HG02623 (cell line): ENCODE measurements around the gene RAPGEF4.
"Not testable (repeated sequence)": the region's sequence is repeated elsewhere in the genome, so short reads cannot be mapped to it uniquely, and the experiment has no call there.

Experiments
- ATAC-seq: cut with Tn5 transposase; IDR thresholded peaks from one replicate; pipeline ENCODE4 v1.9.1; 2021; ENCODE audit warnings: moderate library complexity; ENCODE audit not compliant: unreplicated experiment

RAPGEF4 gene

GRCh38 chr2:173027181-173028128, 291.8 kb downstream of the RAPGEF4 start:
- ATAC-seq, result peak; percentile 68

GRCh38 chr2:173028141-173028540, 292.5 kb downstream of the RAPGEF4 start:
- ATAC-seq, result no peak

GRCh38 chr2:173028671-173029070, 293.0 kb downstream of the RAPGEF4 start:
- ATAC-seq, result no peak

- no peak for ATAC-seq
Observed at GRCh38 chr2:173030561-173031490, 295.2 kb downstream of the RAPGEF4 start.

- ATAC-seq, result no peak
Observed at GRCh38 chr2:173032032-173032431, 296.4 kb downstream of the RAPGEF4 start.

- ATAC-seq, result no peak
Observed at GRCh38 chr2:173033084-173033483, 297.4 kb downstream of the RAPGEF4 start.

- no peak for ATAC-seq
Observed at GRCh38 chr2:173034143-173034542, 298.5 kb downstream of the RAPGEF4 start.

GRCh38 chr2:173037245-173038120, 301.8 kb downstream of the RAPGEF4 start:
- no peak for ATAC-seq

- not testable (repeated sequence) for ATAC-seq
Observed at GRCh38 chr2:173038257-173038656, 302.6 kb downstream of the RAPGEF4 start.

GRCh38 chr2:173040729-173041128, 305.1 kb downstream of the RAPGEF4 start:
- ATAC-seq, result no peak

- peak; percentile 71 for ATAC-seq
Observed at GRCh38 chr2:173043476-173043875, 307.8 kb downstream of the RAPGEF4 start.

GRCh38 chr2:173043897-173044519, 308.4 kb downstream of the RAPGEF4 start:
- ATAC-seq, result no peak

GRCh38 chr2:173044686-173045085, 309.0 kb downstream of the RAPGEF4 start:
- ATAC-seq, result no peak

GRCh38 chr2:173045181-173045580, 309.5 kb downstream of the RAPGEF4 start:
- ATAC-seq, result no peak

GRCh38 chr2:173048522-173048896, 312.9 kb downstream of the RAPGEF4 start:
- ATAC-seq, result no peak

GRCh38 chr2:173048897-173049661, 313.4 kb downstream of the RAPGEF4 start:
- peak; percentile 77 for ATAC-seq

GRCh38 chr2:173049831-173050230, 314.2 kb downstream of the RAPGEF4 start:
- ATAC-seq, result no peak

GRCh38 chr2:173050684-173051083, 315.0 kb downstream of the RAPGEF4 start:
- no peak for ATAC-seq

- no peak for ATAC-seq
Observed at GRCh38 chr2:173051463-173052215, 316.0 kb downstream of the RAPGEF4 start.
